Embryonic facial prominence (tissue), 1 donor: Measurements from ENCODE around the gene SYVN1.
A peak's percentile ranks its signal among the peaks of the same experiment; 100 is the strongest.
"Not testable (repeated sequence)": the region's sequence is repeated elsewhere in the genome, so short reads cannot be mapped to it uniquely, and the experiment has no call there.

ENCODE experiments used
- DNase-seq: peaks from one replicate; pipeline ENCODE4 v3.0.0-alpha.2; 2016; ENCODE audit errors: extremely low spot score

SYVN1 gene

DNA sequence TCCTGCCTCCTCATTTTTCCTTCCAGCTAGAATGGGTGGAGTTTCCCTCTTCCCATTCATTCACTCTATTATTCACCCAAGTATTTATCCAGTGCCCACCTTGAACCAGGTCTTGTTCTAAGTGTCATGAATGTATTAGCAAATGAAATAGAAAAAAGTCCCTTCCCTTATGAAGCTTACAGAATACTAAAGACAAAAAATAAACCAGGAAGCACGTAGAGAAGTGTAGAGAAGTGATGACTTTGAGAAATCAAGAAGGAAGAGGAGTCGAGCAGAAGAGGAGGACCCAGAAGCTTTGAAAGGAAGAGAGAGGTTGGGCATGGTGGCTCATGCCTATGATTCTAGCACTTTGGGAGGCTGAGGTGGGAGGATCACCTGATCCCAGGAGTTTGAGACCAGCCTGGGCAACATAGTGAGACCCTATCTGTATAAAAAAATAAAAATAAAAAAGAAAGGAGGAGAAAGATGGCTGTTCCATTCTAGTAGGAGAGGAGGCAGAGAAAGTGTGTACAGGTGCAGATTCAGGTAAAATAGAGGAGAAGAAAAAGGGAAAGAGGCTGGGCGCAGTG is 17.1 kb upstream of the SYVN1 start:
- no peak for DNase-seq

DNA sequence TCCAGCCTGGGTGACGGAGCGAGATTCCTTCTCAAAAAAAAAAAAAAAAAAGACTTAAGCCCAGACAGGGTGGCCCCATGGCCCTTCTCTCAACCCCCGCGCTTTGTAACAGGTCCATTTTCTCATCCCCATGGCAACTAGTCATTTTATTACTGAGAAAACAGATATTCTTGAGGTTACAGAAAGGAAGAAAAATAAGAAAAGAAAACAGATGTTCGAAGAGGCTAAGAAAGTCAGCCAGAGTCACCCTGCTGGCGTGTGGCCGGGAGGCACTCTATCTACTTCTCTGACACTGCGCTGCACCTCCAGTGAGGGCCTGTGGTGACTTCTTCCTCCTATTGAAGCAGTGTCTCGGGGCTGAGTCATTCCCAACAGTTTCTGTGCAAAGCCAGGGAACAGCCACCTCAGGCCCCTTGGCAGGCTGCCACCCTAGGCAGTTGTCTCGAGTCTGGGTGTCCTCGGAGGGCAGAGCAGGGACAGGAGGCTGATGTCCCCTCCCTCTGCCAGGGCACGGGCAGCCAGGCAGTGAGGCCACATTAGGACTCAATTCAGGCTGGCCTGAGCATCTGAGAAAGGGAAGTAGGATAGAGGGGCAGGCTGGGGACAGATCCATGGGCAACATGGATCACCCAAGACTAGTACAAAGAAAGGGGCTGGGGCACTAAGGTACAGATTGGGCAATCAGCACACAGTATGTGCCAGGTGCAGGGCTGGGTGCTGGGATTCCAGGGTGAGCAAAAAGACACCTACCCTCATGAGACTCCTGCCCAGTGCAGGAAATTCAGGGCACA is 16.4 kb upstream of the SYVN1 start:
- no peak for DNase-seq

DNA sequence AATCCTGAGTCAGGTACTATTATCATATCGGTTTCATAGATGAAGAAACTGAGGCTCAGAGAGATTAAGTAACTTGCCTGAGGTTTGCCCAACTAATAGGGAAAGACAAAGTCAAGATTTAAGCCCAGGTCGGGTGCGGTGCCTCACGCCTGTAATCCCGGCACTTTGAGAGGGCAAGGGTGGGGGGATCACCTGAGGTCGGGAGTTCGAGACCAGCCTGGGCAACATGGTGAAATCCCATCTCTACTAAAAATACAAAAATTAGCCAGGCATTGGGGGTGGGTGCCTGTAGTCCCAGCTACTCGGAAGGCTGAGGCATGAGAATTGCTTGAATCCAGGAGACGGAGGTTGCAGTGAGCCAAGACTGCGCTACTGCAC is 15.8 kb upstream of the SYVN1 start:
- not testable (repeated sequence) for DNase-seq

DNA sequence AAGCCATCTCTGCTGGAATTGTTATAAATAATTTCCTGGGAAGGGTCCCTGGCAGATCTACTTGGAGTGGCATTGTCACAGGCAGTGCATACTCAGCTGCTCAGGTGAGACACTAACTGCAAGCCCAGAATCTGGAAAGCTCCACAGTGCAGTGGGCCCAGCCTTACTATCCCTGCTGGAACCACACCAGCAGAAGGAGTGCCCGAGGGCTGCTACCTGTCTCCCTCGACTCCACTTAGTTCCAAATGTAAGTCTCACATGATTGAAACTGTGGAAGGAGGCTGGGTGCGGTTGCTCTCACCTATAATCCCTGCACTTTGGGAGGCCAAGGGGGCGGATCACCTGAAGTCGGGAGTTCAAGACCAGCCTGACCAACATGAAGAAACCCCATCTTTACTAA is 14.3 kb upstream of the SYVN1 start:
- DNase-seq = no peak

DNA sequence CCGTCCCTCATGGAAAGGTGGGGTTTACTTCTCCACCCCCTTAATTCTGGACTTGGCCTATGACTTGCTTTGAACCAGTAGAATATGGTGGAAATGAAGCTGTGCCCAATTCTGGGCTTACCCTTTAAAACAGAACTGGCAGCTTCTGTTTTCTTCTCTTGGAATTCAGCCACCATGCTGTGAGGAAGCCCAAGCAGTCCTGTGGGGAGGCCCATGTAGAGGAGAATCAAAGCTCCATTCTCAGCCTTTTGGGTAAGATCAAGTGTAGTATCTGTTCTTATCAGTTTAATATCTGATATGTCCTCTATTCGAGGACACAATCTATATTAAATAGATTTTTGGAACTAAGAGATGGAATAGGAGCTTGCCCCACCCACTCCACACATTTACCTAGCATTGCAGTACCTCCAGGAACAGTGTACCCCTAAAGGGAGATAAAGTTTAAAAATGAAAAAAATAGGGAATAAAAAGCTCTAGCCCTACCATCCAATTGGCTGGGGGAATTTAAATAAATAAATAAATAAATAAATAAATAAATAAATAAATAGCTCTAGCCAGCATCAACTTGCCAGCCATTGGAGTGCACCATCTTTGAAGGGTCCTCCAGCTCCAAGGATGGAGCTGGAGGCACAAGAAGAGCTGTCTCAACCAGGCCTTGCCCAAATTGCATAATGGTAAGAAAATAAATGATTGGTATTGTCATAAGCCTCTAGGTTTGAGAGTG is 13.2 kb upstream of the SYVN1 start:
- DNase-seq = no peak

DNA sequence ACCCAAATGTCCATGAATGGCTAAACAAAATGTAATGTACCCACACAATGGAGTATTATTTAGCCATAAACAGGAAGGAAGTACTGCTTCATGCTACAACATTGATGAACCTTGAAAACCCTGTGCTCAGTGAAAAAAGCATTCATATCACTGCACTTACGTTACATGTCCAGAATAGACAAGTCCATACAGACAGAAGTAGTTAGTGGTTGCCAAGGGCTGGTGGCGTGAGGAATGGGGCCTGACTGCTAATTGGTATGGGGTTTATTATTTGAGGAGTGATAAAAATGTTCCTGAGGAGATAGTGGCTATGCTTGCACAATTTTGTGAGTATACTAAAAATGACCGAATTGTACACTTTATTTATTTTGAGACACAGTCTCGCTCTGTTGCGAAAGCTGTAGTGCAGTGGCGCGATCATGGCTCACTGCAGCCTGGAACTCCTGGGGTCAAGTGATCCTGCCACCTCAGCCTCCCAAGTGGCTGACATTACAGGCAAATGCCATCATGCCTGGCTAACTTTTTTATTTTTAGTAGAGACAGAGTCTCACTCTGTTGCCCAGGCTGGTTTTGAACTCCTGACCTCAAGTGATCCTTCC is 7.7 kb upstream of the SYVN1 start:
- no peak for DNase-seq

DNA sequence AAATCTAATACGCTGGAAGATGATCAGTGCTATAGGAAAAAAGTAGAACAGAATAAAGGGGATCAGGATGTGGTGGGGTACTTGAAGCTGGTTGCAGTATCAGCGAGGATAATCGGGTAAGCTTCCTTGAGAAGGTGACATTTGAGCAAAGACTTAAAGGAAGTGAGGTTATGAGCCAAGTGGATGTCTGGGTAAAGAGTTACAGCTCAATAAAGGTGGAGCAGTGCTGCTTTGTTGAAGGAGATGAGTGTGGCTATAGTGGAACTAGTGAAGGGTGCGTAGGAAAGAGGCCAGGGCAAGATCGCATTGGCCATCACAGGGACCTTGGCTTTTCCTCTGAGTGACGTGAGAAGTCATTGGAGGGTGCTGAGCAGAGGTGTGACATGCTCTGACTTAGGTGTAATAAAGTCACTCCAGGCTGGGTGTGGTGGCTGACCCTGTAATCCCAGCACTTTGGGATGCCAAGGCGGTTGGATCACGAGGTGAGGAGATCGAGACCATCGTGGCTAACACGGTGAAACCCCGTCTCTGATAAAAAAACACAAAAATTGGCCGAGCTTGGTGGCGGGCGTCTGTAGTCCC is 2.3 kb upstream of the SYVN1 start:
- DNase-seq = no peak

DNA sequence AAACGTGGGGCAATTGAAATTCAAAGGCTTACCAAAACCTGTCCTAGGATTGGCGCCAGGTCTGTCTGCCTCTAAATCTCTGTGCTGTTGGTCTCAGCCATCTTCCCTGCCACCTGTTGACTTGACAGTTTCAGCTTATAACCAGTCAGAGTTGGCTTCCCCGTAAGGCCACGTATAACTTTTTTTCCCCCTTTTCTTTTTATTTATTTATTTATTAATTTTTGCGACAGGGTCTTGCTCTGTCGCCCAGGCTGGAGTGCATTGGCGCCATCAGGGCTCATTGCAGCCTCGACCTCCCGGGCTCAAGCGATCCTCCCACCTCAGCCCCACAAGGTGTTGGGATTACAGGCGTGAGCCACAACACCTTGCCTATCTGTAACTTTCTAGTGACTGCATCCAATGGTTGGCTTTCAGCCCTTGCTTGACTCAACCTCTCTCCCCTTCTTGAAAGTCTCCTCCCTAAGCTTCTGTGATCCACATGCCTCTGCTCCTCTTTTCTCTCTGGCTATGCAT is 1.4 kb upstream of the SYVN1 start:
- no peak for DNase-seq

DNA sequence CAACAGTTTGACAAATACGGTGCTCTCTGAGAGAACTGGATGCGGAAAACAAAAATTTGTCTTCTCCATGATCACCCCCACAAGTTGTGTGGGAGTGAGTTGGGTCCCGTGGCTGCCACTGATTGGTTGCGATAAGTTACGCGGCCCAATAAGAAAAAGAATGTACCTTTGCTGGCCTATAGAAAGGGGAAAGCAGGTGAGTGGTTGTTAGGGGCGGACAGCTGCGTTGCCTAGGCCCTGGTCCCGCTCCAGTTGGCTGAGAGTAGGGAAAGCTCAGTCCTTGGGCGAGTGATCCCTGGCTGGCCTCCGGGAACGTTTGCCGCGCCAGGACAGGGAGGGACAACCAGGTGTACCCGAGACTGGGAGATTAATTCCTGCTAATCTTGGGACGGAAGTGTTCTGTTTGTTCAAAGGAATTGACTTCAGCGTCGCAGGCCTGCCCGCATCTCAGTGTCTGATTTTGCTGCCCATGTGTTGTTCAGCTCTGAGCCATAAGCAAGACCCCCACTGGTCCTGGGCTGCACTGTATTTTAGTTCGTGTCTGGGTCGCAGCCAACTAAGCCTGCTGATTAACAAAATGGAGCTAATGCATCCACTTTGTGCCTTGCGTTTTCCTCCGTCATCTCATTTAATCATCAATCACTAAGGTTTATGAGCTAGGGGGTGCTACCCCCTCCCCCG is 773 bp upstream of the SYVN1 start:
- DNase-seq = peak; percentile 92

DNA sequence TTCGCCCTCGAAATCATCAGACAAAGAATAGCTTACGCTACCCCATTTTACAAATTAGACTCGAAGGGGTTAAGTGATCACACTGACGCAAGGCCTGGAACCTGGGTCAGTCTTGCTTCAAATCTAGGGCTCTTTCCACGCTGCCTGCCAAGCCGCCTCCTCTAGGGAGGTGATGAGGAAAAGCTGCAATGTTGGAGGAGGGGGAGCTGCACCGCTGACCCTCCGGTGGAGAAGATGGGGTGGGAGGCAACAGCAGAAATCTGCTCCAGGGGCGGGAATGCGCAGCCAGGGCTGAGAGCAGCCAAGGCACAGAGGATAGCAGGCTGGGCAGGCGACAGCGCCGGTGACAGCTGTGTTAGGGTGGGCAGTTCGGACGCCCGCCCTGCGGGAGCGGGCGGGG is 595 bp downstream of the SYVN1 start:
- DNase-seq = no peak

DNA sequence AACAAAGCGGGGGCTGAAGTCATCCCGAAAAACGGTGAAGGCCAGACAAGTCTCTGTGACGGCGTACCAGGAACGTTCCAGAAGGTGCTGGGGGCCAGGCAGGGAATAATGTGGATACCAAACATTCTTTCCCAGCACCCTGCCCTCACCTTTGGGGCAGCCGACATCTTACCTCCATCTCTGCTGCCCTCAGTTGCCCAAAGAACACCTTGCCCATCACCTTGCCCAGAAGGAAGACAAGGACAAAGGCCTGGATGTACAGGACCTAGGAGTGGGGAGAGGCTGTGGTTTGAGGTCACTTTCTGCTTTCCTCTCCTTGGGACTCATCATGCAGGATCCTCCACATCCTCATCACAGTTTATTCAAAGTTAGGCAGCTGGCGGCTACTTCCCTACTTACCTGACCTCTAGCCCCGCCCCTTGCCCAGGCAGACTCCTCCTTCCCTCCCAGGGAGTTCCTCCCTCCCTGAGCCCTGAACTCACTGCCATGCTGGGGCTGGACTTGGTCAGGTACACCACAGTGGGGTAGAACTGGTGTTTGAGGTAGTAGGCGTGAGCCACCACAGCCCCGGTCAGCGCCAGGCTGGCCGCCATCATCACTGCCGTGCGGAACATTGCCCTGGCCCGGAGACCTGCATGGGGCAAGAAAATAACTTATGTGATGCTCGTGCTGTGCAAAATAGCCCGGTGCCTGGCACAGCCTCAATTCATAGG is 1.2 kb downstream of the SYVN1 start:
- DNase-seq = no peak

DNA sequence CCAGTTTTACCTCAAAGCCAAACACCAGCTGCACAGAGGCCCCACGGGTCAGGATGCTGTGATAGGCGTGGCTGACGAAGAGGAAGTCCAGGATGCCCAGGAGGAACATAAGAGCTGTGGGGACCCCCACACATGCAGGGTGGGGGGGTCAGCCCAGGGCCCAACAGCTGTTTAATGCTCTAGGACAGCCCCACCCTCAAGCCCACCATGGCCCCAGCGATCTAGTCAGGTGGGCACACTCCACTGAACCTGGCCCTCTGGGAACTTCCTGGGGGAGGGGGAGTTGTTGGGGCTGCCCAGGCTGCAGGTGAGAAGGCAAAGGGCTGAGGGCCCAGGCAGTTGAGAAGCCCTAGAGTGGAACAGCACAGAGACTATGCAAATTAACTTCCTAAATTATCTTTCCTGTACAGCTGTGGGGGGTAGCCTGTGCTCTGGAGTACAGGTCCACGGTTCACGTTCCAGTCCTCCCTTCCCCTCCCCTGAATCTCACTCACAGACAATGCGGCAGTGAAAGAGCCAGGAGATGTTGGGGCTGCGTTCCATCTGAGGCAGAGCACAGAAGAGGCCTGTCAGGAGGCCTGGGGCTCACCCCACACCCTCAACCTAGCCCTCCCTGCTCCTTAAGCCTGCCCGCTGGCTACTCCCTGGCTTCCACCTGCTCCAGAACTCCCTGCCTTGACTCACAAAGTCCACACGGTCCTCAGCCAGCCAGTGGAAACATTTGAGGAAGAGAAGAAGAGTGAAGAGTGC is 1.9 kb downstream of the SYVN1 start:
- DNase-seq = no peak

DNA sequence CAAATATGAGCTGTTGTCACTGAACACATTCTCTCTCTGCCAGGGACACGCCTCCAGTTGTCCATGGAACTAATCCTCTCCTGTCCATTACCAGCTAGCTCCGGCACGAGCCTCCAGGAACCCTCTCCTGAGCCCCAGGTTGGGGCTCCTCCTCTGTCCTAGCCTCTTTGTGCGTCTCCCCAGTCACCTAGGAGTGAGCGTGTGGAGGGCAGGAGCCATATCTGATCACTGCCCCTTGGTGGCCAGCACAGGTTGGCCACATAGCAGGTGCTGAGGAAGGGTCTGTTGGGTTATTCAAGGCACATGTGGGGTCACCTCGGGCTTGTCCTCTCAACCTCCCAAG is 2.5 kb downstream of the SYVN1 start:
- no peak for DNase-seq

DNA sequence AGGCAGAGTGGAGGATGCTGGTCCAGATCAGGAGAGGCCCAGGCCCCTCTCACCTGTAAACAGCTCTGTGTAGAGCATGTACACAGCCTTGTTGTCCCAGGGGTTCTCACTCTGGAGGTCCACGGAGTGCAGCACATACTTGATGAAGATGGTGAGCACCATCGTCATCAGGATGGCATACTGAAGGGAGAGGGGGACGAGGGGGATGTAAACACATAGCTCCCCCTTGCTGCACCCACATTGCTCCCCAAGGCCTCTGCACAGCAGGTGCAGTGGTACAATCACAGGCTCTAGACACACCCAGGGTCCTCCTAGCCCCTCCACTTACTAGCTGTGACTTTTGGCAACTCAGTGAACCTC is 2.9 kb downstream of the SYVN1 start:
- no peak for DNase-seq

DNA sequence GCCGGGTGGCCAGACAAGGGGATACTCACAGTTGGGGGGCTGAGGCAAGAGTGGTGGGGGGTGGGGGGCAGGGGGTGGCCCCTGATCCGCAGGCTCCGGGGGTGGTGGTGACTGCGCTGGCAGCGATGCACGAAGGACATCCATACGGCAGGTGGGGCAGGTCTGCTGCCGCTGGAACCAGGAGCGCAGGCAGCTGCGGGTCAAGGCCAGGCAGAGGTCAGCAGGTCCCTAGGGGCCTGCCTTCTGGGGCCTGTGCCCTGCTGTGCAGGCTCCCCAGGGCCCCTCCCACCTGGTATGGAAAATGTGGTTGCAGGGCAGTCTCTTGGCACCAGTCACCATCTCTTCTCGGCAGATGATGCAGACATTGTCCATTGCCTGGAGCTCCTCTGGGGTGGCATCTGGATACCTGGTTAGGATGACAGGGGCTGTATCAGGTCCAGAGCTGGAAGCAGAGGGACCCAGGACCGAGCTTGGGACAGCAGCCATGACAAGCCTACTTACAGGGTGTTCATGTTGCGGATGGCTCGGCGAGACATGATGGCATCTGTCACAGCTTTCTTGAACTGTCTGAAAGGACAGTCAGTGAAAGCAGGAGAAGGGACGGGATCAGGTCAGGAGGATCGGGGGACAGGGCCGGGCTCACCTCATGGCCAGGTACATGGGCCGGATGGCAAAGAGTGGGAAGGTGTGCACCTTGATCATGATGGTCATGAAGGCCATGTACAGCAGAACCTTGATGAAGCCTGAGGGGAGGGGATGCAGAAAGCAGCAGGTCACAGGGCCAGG is 3.5 kb downstream of the SYVN1 start:
- DNase-seq = no peak

DNA sequence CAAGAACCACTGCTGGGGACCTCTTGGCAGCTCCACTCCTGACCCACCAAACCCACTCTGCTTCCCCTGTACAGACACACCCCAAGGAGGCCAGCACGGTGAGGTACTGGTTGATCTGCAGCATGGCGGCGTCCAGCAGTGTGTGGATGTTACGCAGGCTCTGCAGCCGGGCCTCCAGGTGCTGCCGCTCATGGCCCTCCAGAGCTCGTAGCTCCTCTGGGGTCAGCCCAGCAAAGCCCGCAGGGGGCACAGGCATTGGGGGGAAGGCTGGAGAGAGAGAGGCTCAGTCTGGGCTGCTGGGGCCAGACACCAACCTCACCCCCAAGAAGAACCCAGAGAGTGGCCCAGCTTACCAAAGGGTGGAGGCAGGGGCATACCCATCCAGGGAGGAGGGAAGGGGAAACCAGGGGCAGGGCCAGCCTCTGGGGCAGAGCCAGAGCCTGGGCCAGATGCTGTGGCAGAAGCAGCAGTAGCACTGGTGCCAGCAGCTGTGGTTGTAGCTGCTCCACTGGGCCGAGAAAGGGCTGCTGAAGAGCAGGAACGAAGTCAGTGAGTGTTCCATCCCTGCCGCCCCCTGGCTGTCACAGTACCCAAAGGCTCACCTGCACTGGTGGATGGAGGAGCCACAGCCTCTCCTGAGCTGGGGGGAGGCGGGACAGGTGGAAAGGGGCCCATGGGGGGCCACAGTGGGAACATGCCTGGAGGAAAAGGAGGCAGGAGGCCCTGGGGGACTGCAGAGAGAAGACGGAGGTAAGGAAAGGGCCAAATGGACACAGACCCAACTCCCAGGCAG is 4.5 kb downstream of the SYVN1 start:
- DNase-seq = no peak

DNA sequence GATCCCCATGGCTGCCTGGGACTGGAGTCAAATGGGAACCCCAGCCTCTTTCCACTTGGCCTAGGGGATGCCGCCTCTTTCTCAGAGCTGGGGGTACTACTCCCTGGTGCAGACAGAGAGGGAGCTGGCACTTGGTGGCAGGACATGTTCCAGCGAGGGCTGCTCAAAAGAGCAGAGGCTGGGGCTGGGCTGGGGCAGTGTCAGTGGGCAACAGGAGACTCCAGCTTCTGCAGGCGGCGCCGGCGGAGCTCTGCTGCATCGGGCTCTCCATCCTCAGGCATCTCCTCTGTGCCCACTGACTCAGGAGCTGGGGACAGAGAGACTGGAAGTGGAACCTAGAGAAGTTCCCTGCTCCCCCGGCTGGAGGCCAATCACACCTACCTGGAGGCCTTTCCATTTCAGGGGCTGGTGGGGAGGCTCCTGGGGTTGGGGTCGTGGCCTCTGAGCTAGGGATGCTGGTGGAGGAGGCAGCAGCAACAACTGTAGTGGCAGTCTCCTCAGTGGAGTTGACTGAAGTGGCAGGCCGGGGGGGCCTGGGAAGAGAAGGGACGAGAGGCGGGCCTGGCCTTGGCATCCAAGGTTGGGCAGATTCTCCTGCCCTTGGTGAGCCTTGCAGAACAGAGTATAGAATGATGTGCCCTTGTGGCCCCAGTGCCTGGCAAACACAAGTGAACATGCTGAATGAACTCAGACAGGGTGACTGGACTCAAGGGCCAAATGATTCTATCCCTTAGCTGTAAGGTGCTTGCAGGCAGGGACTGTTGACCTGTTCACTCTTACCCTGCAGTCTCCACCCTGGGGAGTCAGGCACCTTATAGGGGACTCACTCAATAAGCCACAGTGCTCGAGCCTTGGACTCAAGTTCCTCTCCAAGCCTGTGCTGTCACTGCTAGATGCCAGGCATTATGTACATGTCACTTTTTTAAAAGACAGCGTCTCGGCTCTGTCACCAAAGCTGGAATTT is 5.9 kb downstream of the SYVN1 start:
- no peak for DNase-seq
